ENCODE data around the gene SRGAP1. TPM values are rescaled to one million over a fixed set of nuclear protein-coding genes. Genes with fewer than 3 reads are reported as not detected.

SRGAP1 gene
- total RNA-seq, 3 donors from 2014 or later (not counting 1 experiment from before 2014, with no cell fraction given): 0.10 to 0.49 (median 0.16) TPM

DNA sequence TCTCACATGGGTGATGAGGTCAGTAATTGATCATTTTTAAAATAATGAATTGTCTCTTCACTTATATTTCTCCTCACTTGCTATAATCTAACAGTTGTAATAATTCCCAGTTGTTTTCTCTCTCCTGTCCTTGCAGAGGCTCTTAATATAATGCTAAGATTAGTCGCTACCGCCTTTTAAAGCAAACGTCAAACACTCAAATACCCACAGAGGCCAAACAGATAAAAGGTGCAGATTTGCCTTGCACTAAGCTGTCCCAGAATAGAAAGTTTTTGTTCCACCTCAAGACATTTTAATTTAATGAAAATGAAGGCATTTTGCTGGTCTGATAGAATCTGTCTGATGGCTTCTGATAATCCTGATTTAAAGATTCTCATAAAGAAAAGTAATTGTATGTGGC is 218.6 kb downstream of the SRGAP1 start:
- no peak for DNase-seq
- no peaks in the 10 kb centered on the region for H3K4me1 Mint-ChIP-seq
- Histone ChIP-seq H3K4me3 (ENCODE audit: low read length) (no peak overlapping the region), H3K27ac (ENCODE audit: low read length) (no peak overlapping the region), H3K4me1 (ENCODE audit: control insufficient read depth, insufficient read depth, low read length) (no peaks in the 10 kb centered on the region), H3K36me3 (ENCODE audit: control insufficient read depth, insufficient read depth, low read length) (no peaks in the 10 kb centered on the region), H3K27me3 (ENCODE audit: control insufficient read depth, insufficient read depth, low read length) (no peaks in the 10 kb centered on the region), H3K9me3 (ENCODE audit: control insufficient read depth, insufficient read depth, low read length) (no peaks in the 10 kb centered on the region)
- WGBS (ENCODE audit: insufficient coverage): 97% methylated on average over 3 of the region's 3 CpGs
- H3K9me3 Mint-ChIP-seq: peaks cover 0 to 3% of the 10 kb centered on the region in 2 donors
- no peak overlapping the region for H3K4me3 Mint-ChIP-seq
- intact Hi-C loops (cut with micrococcal nuclease): no loop called here
- H3K27ac Mint-ChIP-seq: no peak overlapping the region
- H3K27me3 Mint-ChIP-seq (ENCODE audit: low read depth in 2 of 2): no peaks in the 10 kb centered on the region
- no peak for ATAC-seq
- TF ChIP-seq, protein P1, sequence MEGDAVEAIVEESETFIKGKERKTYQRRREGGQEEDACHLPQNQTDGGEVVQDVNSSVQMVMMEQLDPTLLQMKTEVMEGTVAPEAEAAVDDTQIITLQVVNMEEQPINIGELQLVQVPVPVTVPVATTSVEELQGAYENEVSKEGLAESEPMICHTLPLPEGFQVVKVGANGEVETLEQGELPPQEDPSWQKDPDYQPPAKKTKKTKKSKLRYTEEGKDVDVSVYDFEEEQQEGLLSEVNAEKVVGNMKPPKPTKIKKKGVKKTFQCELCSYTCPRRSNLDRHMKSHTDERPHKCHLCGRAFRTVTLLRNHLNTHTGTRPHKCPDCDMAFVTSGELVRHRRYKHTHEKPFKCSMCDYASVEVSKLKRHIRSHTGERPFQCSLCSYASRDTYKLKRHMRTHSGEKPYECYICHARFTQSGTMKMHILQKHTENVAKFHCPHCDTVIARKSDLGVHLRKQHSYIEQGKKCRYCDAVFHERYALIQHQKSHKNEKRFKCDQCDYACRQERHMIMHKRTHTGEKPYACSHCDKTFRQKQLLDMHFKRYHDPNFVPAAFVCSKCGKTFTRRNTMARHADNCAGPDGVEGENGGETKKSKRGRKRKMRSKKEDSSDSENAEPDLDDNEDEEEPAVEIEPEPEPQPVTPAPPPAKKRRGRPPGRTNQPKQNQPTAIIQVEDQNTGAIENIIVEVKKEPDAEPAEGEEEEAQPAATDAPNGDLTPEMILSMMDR (IDR thresholded peaks at IDR 0.05): no peak
- H3K36me3 Mint-ChIP-seq: no peaks in the 10 kb centered on the region

DNA sequence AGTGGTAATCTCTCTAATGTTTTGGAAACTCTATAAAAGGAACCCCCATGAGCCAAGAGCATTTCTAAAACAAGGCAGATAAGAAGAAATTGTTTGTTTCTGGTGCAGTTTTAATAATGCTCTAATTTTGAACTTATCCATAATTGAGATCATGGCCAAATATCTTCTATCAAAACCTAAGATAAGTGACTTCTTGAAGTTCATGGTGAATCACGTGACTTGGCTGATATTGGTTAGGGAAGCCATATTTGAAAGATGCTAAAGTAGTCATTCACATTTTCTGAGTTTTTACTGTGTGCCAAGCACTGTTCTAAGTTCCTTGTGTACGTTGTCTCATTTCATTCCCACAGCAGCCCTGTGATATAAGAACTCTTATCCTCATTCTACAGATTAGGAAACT is 219.7 kb downstream of the SRGAP1 start:
- no peaks in the 10 kb centered on the region for H3K36me3 ChIP-seq (ENCODE audit: control insufficient read depth, insufficient read depth, low read length)
- H3K4me3 ChIP-seq (ENCODE audit: low read length): no peak overlapping the region
- H3K4me3 Mint-ChIP-seq: no peak overlapping the region
- H3K36me3 Mint-ChIP-seq: no peaks in the 10 kb centered on the region
- H3K4me1 Mint-ChIP-seq: no peaks in the 10 kb centered on the region
- WGBS (ENCODE audit: insufficient coverage): 86% methylated on average over 1 of the region's 2 CpGs
- no peak overlapping the region for H3K27ac ChIP-seq (ENCODE audit: low read length)
- no peak for ATAC-seq
- intact Hi-C loops (cut with micrococcal nuclease): no loop called here
- peaks cover 0 to 3% of the 10 kb centered on the region in 2 donors for H3K9me3 Mint-ChIP-seq
- H3K27me3 ChIP-seq (ENCODE audit: control insufficient read depth, insufficient read depth, low read length): no peaks in the 10 kb centered on the region
- H3K27ac Mint-ChIP-seq: no peak overlapping the region
- no peaks in the 10 kb centered on the region for H3K27me3 Mint-ChIP-seq (ENCODE audit: low read depth in 2 of 2)
- no peak for DNase-seq
- no peaks in the 10 kb centered on the region for H3K4me1 ChIP-seq (ENCODE audit: control insufficient read depth, insufficient read depth, low read length)
- TF ChIP-seq, protein P1 (IDR thresholded peaks at IDR 0.05): no peak
- no peaks in the 10 kb centered on the region for H3K9me3 ChIP-seq (ENCODE audit: control insufficient read depth, insufficient read depth, low read length)

DNA sequence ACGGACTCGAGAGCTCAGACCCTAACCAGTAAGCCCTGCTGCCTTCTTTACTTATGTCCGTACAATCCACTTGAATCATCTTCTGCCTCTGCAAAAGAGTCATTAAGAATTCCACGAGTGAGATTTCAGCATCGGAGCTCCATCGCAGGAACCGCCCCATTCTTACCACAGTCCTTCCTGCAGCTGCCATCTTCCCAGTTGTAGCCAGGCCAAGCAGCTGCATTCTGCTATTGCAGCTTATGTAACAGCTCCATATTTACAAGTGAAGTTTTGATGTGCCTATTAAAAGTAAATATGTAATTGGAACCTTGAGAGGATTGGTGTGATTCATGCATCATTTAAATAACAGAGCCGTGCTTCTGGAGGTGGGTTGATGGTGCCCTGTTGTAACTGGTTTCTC is 220.2 kb downstream of the SRGAP1 start:
- 93% methylated on average over 8 of the region's 8 CpGs for WGBS (ENCODE audit: insufficient coverage)
- ATAC-seq: no peak
- H3K36me3 Mint-ChIP-seq: no peaks in the 10 kb centered on the region
- H3K4me3 Mint-ChIP-seq: no peak overlapping the region
- Histone ChIP-seq H3K4me1 (ENCODE audit: control insufficient read depth, insufficient read depth, low read length) (no peaks in the 10 kb centered on the region), H3K4me3 (ENCODE audit: low read length) (no peak overlapping the region), H3K27ac (ENCODE audit: low read length) (no peak overlapping the region), H3K36me3 (ENCODE audit: control insufficient read depth, insufficient read depth, low read length) (no peaks in the 10 kb centered on the region), H3K27me3 (ENCODE audit: control insufficient read depth, insufficient read depth, low read length) (no peaks in the 10 kb centered on the region), H3K9me3 (ENCODE audit: control insufficient read depth, insufficient read depth, low read length) (no peaks in the 10 kb centered on the region)
- peaks cover 0 to 3% of the 10 kb centered on the region in 2 donors for H3K9me3 Mint-ChIP-seq
- H3K27ac Mint-ChIP-seq: no peak overlapping the region
- no peak for DNase-seq
- intact Hi-C loops (cut with micrococcal nuclease): no loop called here
- H3K4me1 Mint-ChIP-seq: no peaks in the 10 kb centered on the region
- H3K27me3 Mint-ChIP-seq (ENCODE audit: low read depth in 2 of 2): no peaks in the 10 kb centered on the region
- TF ChIP-seq, protein P1 (IDR thresholded peaks at IDR 0.05): no peak

DNA sequence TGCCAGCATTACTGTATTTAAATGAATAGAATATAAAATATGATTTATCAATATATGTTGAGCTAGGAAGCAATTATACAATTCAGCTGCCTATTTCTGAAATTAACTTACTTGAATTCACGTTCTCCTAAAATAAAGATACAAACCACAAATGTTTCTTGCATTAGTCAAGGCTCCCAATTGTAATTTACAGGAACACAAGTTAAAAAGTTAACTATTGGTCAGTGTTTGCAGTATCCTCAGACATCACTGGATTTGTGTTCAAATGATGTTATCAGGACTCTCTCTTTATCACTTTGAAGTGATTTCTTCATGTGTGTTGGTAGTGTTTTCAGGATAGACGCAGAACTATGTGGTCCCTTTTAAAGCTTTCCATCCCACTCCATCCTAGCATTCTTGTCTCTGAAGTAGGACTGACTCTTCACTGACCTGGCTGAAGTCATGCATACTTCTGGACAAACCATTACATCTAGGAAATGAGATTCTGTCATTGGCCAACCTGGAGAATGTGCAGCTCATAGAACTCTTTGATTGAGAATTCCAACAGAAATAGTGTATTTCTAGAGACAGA is 221.5 kb downstream of the SRGAP1 start:
- H3K4me3 ChIP-seq (ENCODE audit: low read length): no peak overlapping the region
- H3K27ac Mint-ChIP-seq: no peak overlapping the region
- no peaks in the 10 kb centered on the region for H3K27me3 ChIP-seq (ENCODE audit: control insufficient read depth, insufficient read depth, low read length)
- intact Hi-C loops (cut with micrococcal nuclease): no loop called here
- H3K9me3 Mint-ChIP-seq: peaks cover 0 to 3% of the 10 kb centered on the region in 2 donors
- H3K27me3 Mint-ChIP-seq (ENCODE audit: low read depth in 2 of 2): no peaks in the 10 kb centered on the region
- H3K4me3 Mint-ChIP-seq: no peak overlapping the region
- TF ChIP-seq, protein P1 (IDR thresholded peaks at IDR 0.05): no peak
- H3K36me3 ChIP-seq (ENCODE audit: control insufficient read depth, insufficient read depth, low read length): no peaks in the 10 kb centered on the region
- no peaks in the 10 kb centered on the region for H3K4me1 ChIP-seq (ENCODE audit: control insufficient read depth, insufficient read depth, low read length)
- no peaks in the 10 kb centered on the region for H3K36me3 Mint-ChIP-seq
- WGBS (ENCODE audit: insufficient coverage): 80% methylated on average over 1 of the region's 2 CpGs
- H3K4me1 Mint-ChIP-seq: no peaks in the 10 kb centered on the region
- H3K9me3 ChIP-seq (ENCODE audit: control insufficient read depth, insufficient read depth, low read length): no peaks in the 10 kb centered on the region
- no peak overlapping the region for H3K27ac ChIP-seq (ENCODE audit: low read length)
- DNase-seq: no peak
- no peak for ATAC-seq

Measured in natural killer cell (primary cell).